Fibroblast of pulmonary artery (primary cell): ENCODE measurements around the gene CUL5.
"Not testable (repeated sequence)": the region's sequence is repeated elsewhere in the genome, so short reads cannot be mapped to it uniquely, and the experiment has no call there.

Experiments used
- DNase-seq: peaks from one replicate; pipeline ENCODE4 v3.0.0-alpha.2; 2010; ENCODE audit warnings: low read depth
- H3K4me3 ChIP-seq: replicated peaks from 2 replicates; pipeline ENCODE4 v1.5.1; 2011; ENCODE audit warnings: low read depth, mild to moderate bottlenecking, control low read depth, low read length, moderate library complexity
- TF ChIP-seq, protein P1 (sequence below): IDR thresholded peaks from 2 replicates; pipeline ENCODE4 v1.5.1; 2011; ENCODE audit warnings: mild to moderate bottlenecking, control low read depth, low read length, inconsistent platforms; ENCODE audit errors: missing control alignments

Gene CUL5

DNA sequence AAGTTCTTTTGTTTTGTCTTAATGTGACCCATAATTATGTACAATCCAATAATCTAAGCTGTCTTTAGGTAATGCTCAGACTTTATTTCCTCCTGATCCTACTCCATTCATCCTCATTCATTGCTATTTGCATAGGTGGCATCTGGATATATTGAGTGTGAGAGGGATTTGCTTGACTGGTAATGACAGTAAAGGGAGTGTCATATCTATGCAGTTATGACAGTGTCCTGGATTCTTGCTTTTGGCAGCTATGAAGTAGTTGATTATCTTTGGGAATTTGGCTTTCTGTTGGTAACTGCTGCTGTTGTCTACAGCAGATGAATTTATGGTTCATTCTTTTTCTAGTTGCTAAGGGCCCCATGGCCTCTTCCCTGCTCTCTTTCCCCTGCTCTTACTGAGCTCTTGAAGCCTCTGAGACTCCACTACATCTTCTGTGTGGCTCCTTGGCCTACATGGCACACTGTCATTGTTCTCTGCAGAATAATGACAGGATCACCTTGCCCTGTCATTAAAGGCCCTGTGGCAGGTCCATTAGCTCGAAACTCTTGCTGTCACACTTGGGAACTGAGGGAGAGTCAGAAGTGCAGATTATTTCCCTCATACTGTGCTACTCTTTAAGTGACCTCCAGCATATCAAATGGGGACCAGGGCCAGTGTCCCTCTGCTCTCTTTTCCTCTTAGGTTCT is 92.5 kb downstream of the CUL5 start:
- no peak for DNase-seq
- no peak overlapping the region for H3K4me3 ChIP-seq
- TF ChIP-seq, protein P1, sequence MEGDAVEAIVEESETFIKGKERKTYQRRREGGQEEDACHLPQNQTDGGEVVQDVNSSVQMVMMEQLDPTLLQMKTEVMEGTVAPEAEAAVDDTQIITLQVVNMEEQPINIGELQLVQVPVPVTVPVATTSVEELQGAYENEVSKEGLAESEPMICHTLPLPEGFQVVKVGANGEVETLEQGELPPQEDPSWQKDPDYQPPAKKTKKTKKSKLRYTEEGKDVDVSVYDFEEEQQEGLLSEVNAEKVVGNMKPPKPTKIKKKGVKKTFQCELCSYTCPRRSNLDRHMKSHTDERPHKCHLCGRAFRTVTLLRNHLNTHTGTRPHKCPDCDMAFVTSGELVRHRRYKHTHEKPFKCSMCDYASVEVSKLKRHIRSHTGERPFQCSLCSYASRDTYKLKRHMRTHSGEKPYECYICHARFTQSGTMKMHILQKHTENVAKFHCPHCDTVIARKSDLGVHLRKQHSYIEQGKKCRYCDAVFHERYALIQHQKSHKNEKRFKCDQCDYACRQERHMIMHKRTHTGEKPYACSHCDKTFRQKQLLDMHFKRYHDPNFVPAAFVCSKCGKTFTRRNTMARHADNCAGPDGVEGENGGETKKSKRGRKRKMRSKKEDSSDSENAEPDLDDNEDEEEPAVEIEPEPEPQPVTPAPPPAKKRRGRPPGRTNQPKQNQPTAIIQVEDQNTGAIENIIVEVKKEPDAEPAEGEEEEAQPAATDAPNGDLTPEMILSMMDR = no peak

DNA sequence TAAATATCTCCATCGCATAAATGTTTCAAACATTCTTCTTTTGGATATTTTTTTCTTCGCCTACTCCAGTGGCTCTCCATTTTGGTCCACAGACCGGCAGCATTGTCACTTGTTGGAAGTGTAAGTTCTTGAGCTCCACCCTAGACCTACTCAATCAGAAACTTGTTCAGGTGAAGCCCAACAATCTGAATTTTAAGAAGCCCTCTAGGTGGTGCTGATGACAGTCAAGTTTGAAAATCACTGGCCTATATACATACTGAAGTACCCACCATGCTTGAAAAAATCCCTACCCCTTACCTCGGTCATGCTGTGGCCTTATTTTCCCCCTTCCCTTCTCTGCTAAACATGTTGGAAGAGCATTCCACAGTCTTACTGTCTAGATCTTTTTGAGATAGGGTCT is 102.4 kb downstream of the CUL5 start:
- TF ChIP-seq, protein P1 = no peak
- no peak overlapping the region for H3K4me3 ChIP-seq
- DNase-seq = no peak

DNA sequence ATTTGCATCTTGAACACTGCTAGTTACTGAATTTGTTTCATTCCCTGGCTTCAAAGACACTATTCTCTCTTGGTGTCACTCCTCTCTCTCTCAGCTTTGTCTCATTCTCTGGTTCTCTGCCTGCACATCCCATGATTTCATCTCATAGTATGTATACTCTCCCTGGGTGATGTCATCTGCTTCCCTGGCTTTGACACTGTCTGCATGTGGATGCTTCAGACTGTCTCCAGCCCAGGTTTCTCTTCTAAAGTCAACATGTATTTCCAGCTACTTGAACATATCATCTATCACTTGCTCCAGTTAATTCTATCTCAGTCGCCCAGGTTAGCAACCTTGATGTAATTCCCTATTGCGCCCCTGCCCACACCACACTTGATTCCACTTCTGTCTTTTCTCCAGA is 103.4 kb downstream of the CUL5 start:
- DNase-seq = no peak
- no peak overlapping the region for H3K4me3 ChIP-seq
- TF ChIP-seq, protein P1 = no peak

DNA sequence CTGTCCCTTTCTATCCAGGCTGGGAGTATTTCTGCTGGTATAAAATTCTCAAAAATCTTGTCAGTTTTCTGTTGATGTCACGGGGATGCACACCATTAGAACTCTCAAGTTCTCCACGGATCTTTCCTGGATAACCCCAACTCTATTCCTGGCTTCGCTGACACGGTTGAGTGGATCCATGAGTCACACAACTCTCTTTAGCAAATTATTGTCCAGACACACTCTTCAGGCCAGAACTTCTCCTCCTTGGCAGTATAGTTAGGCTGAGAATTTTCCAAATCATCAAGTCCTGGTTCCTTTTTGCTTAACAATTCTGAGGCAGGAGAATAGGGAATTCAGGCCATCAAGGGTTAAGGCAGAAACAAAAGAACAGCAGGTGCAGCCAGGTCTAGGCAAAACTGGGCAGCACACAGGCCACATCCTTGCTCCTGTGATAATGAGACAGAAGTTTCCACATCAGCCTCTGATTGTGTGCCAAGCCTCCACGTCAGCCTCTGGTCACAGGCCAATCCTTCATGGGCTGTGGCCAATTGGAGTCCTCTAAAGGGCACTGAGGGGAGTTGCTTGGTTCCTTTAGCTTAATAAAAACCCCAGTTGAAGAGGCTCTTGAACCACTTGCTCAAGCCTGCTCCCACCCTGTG is 106.9 kb downstream of the CUL5 start:
- H3K4me3 ChIP-seq = no peak overlapping the region
- DNase-seq = peak; percentile 91
- TF ChIP-seq, protein P1 = no peak

DNA sequence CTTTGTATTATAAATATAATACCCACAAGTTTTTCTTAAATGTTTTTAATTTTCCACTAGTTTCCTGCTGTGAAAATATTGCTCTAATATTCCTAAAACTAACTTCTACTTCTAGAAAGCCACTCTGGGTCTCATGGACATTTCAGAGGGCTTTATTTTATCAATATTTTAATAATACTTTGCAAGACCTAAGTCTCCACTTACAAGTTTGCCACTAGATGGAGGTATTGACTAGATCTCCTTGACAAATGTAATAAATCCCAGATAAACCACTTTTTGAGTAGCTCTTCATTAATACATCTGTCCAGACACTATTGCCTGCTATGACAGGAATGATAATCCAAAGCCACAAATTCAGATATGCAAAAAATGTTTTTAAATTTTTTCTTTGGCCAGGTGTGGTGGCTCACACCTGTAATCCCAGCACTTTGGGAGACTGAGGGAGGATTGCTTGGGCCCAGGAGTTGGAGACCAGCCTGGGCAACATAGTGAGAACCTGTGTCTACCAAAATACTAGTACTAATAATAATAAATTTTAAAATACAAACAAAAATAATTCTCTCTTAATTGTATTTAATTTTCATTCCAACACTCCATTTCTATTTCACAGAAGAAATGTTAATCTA is 109.2 kb downstream of the CUL5 start:
- DNase-seq = peak; percentile 81
- TF ChIP-seq, protein P1 = peak; percentile 64

DNA sequence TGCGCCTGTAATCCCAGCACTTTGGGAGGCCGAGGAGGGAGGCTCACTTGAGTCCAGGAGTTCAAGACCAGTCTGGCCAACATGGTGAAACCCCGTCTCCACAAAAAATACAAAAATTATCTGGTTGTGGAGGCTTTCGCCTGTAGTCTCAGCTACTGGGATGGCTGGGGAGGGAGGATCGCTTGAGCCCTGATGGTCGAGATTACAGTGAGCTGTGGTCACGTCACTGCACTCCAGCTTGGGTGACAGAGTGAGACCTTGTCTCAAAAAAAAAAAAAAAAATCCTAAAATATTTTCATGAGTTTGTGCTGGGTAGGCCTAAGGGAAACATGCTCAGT is 112.2 kb downstream of the CUL5 start:
- H3K4me3 ChIP-seq = peak overlapping the region; percentile 76
- DNase-seq = not testable (repeated sequence)

More for the DNA sequence above, 109.2 kb downstream of the CUL5 start:
- no peak overlapping the region for H3K4me3 ChIP-seq

DNA sequence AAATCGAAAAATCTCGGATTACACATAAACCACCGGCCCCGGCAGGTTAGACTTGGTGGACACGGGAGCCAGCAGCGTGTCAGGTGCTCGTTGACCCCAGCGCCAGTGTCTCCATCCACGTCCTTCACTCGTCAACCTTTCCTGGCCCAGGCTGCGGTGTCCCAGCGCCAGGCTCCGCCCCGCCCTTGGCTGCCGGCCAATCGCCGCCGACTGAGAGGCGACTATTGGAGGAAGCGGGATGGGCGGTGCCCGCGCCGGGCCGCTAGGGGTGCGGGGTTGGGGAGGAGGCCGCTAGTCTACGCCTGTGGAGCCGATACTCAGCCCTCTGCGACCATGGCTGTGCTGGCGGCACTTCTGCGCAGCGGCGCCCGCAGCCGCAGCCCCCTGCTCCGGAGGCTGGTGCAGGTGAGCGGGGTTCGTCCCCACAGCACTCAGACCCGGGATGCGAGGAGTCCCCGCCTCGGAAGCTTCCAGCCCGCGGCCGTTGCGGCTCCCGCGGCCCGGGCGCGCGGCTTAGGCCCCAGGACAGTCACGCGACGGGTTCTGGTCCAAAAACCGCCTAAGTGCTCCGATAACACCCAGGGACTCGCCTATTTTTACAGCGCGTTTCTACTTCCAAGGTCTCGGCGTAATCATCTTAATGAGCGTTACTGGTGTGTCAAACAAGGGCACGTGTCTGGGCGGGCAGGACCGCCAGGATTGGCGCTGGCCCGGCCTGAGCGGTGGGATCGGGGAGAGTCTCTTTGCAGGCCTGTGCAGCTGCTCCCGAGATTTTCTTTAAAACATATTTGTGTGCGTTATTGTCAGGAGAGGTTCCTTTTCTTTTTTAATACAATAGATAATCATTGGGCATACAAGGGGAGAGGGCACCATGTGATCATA is 112.8 kb downstream of the CUL5 start, which contains the start of gene ACAT1:
Gene ACAT1, plus strand, starts transcription at position 294 of the 882 bp plus-strand sequence. Its CDS starts 40 bp downstream, at position 334.
- TF ChIP-seq, protein P1 = no peak
- DNase-seq = peak; percentile 88
- peak within 1 kb of the TSS; percentile 76 for H3K4me3 ChIP-seq
